ENCODE measurements around the gene DAPP1.
A peak's percentile ranks its signal among the peaks of the same experiment; 100 is the strongest.

DAPP1 gene

DNA sequence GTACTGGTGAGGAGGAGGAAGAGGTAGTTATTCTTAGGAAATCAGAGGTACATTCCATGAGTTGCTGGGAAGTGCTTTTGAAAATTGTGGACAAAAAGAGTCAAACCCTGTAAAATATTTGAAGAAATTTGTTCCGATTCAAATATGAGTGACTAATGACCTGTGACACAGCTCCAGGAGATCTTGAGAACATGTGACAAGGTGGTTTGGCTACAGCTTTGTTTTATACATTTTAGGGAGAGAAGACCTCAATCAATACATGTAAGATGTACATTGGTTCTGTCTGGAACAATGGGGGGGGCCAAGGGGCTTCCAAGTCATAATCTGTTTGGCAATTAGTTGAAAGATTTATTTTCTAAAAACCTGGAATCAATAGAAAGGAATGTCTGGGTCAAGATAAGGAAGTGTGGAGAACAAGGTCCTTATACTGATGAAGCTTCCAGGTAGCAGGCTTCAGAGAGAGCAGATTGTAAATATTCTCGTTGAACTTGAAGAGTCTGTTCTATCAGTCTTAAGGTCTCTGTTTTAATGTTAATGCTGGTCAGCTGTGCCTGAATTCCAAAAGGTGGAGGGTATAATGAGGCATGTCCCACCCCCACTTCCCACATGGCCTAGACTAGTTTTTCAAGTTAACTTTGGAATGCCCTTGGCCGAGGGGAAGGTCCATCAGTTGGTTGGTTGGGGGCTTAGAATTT lies 15.5 kb upstream of the DAPP1 start:
- DNase-seq (ENCODE audit: low read depth), result no peak
- TF ChIP-seq, protein P1, sequence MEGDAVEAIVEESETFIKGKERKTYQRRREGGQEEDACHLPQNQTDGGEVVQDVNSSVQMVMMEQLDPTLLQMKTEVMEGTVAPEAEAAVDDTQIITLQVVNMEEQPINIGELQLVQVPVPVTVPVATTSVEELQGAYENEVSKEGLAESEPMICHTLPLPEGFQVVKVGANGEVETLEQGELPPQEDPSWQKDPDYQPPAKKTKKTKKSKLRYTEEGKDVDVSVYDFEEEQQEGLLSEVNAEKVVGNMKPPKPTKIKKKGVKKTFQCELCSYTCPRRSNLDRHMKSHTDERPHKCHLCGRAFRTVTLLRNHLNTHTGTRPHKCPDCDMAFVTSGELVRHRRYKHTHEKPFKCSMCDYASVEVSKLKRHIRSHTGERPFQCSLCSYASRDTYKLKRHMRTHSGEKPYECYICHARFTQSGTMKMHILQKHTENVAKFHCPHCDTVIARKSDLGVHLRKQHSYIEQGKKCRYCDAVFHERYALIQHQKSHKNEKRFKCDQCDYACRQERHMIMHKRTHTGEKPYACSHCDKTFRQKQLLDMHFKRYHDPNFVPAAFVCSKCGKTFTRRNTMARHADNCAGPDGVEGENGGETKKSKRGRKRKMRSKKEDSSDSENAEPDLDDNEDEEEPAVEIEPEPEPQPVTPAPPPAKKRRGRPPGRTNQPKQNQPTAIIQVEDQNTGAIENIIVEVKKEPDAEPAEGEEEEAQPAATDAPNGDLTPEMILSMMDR (IDR thresholded peaks at IDR 0.05; ENCODE audit: insufficient read depth, low read depth, low read length, missing control alignments), result no peak

DNA sequence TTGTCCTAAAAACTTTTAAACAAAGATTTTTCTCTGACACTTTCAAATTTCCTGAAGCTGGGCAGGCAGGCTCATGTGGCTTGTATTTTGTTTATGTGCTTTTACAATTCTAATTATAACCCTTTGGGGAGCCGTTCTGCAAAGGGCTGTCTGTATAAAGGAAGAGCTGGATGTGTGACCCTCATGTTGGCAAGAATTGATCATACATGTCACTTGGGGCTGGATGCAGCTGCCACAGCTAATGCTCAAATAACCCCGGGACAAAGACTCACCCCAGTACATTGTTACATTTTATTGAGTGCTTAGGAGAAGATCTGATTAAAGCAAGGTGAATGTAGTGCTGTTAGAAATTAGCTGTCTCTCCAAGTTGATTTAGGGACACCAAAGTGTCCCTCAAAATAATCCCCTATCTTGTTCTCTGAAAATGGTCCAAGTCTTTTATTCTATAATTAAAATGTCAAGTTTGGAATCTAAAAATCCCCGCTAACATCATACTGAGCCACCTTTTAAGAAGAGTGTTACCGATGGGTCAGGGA lies 13.0 kb upstream of the DAPP1 start:
- TF ChIP-seq, protein P1 (IDR thresholded peaks at IDR 0.05; ENCODE audit: insufficient read depth, low read depth, low read length, missing control alignments), result no peak
- no peak overlapping the region for H3K4me3 ChIP-seq (ENCODE audit: low read length)
- no peak for DNase-seq (ENCODE audit: low read depth)

More for the DNA sequence above, 15.5 kb upstream of the DAPP1 start:
- H3K4me3 ChIP-seq (ENCODE audit: low read length), result no peak overlapping the region

DNA sequence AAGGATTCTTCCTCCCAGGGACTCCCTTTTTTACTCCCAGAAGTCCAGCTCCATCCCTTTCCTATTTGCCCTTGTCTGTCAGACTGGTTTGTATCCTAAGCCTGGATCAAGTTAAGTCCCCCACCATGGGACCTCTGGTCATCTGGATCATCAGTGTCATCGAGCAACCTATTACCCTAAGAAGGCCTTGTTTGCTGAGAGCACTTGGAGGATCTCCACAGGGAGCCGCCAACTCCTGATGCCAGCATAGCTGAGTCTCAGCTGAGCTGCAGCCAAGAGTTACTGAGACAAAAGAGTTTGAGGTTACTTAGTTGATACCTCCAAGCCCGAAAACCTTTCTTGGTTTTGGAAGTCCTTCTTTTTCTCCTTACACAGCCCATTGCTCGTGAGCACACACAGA lies 10.1 kb upstream of the DAPP1 start:
- TF ChIP-seq, protein P1 (IDR thresholded peaks at IDR 0.05; ENCODE audit: insufficient read depth, low read depth, low read length, missing control alignments), result no peak
- no peak overlapping the region for H3K4me3 ChIP-seq (ENCODE audit: low read length)
- DNase-seq (ENCODE audit: low read depth), result no peak

DNA sequence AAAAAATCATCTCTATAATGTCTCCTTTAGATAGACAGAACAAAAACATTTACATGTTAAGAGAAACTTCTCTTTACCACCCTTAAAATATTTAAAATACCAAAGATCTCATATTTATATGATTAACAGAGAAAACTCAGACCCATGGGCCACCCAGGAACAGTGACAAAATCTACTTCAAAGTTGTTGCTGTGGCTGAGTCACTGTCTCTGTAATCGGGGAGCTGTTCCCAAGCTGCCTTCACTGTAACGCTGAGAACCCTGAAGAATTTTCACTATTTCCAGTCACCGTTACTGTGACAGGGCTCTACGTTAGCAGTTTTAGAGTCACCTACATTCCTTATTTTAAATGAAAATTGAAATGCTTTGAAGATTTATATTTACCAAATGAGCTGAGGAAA lies 9.0 kb upstream of the DAPP1 start:
- no peak overlapping the region for H3K4me3 ChIP-seq (ENCODE audit: low read length)
- no peak for DNase-seq (ENCODE audit: low read depth)
- TF ChIP-seq, protein P1 (IDR thresholded peaks at IDR 0.05; ENCODE audit: insufficient read depth, low read depth, low read length, missing control alignments), result no peak

DNA sequence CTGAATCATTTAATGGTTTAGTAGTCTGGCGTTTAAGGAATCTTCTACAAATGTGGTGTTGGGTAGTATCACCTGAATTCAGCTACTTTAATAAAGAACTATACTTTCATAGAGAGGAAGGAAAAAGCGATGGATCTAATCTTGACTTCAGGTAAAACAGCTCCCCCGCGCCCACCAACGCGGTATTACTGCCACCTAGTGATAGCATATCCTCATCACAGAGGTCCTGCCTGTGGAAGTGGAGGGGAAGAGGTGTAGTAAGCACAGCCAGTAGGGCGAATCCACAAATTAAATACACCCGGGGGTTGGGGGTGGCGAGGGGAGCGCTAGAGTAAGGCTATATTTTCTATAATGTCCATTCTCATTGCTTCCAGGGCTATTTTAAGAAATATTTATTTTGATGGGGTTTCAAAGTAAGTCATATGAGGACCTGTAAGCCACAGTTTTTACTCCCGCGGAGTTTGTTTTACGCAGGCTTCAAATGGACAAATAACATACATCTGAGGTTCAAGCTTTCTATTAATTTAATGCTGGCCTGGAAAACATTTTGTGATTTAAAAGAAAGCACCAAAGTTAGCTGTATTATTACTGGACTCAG lies 8.3 kb upstream of the DAPP1 start:
- H3K4me3 ChIP-seq (ENCODE audit: low read length), result no peak overlapping the region
- peak; percentile 77 for DNase-seq (ENCODE audit: low read depth)
- TF ChIP-seq, protein P1 (IDR thresholded peaks at IDR 0.05; ENCODE audit: insufficient read depth, low read depth, low read length, missing control alignments), result peak; percentile 84

DNA sequence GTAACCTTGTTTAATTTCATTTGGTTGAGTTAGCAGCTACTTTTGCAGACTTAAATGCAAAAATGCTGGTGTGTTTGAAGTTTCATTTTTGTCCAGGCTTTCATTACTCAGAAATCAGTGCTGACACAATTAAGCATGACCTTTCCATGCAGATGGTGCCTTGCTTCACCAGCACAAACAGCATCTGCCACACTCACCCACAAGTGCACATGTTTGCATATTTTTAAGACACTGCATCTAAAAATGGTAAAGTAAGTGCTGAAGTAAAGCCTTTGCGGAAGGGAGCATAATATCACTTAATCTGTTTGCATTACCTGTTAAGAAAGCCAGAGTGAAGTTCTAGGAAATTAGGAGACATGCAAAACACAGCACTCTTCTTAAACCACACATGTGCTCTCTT lies 7.3 kb upstream of the DAPP1 start:
- no peak for DNase-seq (ENCODE audit: low read depth)
- no peak overlapping the region for H3K4me3 ChIP-seq (ENCODE audit: low read length)
- TF ChIP-seq, protein P1 (IDR thresholded peaks at IDR 0.05; ENCODE audit: insufficient read depth, low read depth, low read length, missing control alignments), result no peak

All from epithelial cell of esophagus (primary cell).